SK-N-SH treated with all-trans-retinoic acid at 6 μM for 48 hours (cell line): ENCODE results near the gene ATP8B3.

Experiments
- ATAC-seq: fragments of 200-7000 bp; cut with Tn5 transposase; 3 replicates; pipeline ENCODE4 v1.9.1; 2020; ENCODE audit warnings: mild to moderate bottlenecking, moderate library complexity
- ARNTL ChIP-seq: fragments of 450-650 bp; formaldehyde crosslinking; IDR thresholded peaks from 2 replicates; pipeline ENCODE4 v1.5.0; 2020; ENCODE audit warnings: low read depth, mild to moderate bottlenecking, moderate library complexity, borderline replicate concordance
- BACH2 ChIP-seq: fragments of 250-450 bp; sonication (Bioruptor Pico); IDR thresholded peaks from 2 replicates; pipeline ENCODE4 v1.9.0; 2021; ENCODE audit warnings: mild to moderate bottlenecking, borderline replicate concordance
- CSRNP3 ChIP-seq: fragments of 250-450 bp; sonication (Bioruptor Pico); IDR thresholded peaks from 2 replicates; pipeline ENCODE4 v1.5.1; 2021; ENCODE audit warnings: mild to moderate bottlenecking, moderate library complexity
- ESRRG ChIP-seq: fragments of 250-450 bp; sonication (Bioruptor Pico); IDR thresholded peaks from 2 replicates; pipeline ENCODE4 v1.6.1; 2021; ENCODE audit warnings: mild to moderate bottlenecking
- GLIS3 ChIP-seq: fragments of 250-450 bp; sonication (Bioruptor Pico); IDR thresholded peaks from 2 replicates; pipeline ENCODE4 v1.5.0; 2020; ENCODE audit warnings: mild to moderate bottlenecking, moderate library complexity
- ISL1 ChIP-seq: fragments of 250-450 bp; sonication (Bioruptor Pico); IDR thresholded peaks from 2 replicates; pipeline ENCODE4 v2.1.2; 2022; ENCODE audit warnings: mild to moderate bottlenecking, moderate library complexity
- PATZ1 ChIP-seq: fragments of 250-450 bp; sonication (Bioruptor Pico); IDR thresholded peaks from 2 replicates; pipeline ENCODE4 v1.8.0; 2020; ENCODE audit warnings: mild to moderate bottlenecking, moderate library complexity, borderline replicate concordance
- PPARA ChIP-seq: fragments of 250-450 bp; sonication (Bioruptor Pico); IDR thresholded peaks from 2 replicates; pipeline ENCODE4 v1.5.0; 2020; ENCODE audit warnings: mild to moderate bottlenecking, borderline replicate concordance
- SNAI2 ChIP-seq: fragments of 250-450 bp; sonication (Bioruptor Pico); IDR thresholded peaks from 2 replicates; pipeline ENCODE4 v1.5.0; 2020; ENCODE audit warnings: mild to moderate bottlenecking, moderate library complexity
- TOX ChIP-seq: fragments of 250-450 bp; sonication (Bioruptor Pico); IDR thresholded peaks from 2 replicates; pipeline ENCODE4 v1.8.0; 2021; ENCODE audit warnings: mild to moderate bottlenecking, moderate library complexity, borderline replicate concordance
- ZC3H10 ChIP-seq: fragments of 250-450 bp; sonication (Bioruptor Pico); IDR thresholded peaks from 2 replicates; pipeline ENCODE4 v1.5.1; 2021; ENCODE audit warnings: mild to moderate bottlenecking, moderate library complexity
- ZNF565 ChIP-seq: fragments of 450-650 bp; formaldehyde crosslinking; conservative IDR thresholded peaks from 2 replicates; pipeline ENCODE4 v1.5.0; 2020; ENCODE audit warnings: low read depth, mild to moderate bottlenecking, moderate library complexity
- ZNF70 ChIP-seq: fragments of 450-650 bp; formaldehyde crosslinking; IDR thresholded peaks from 2 replicates; pipeline ENCODE4 v1.5.0; 2020; ENCODE audit warnings: mild to moderate bottlenecking, moderate library complexity
- TF ChIP-seq, protein P1 (sequence below): fragments of 250-450 bp; sonication (Bioruptor Pico); IDR thresholded peaks from 2 replicates; pipeline ENCODE4 v1.8.0; 2021; ENCODE audit warnings: low read depth, mild to moderate bottlenecking, moderate library complexity, borderline replicate concordance
- TF ChIP-seq, protein P2 (sequence below): fragments of 250-450 bp; sonication (Bioruptor Pico); IDR thresholded peaks from 2 replicates; pipeline ENCODE4 v1.5.0; 2020; ENCODE audit warnings: mild to moderate bottlenecking, moderate library complexity

Gene ATP8B3

DNA sequence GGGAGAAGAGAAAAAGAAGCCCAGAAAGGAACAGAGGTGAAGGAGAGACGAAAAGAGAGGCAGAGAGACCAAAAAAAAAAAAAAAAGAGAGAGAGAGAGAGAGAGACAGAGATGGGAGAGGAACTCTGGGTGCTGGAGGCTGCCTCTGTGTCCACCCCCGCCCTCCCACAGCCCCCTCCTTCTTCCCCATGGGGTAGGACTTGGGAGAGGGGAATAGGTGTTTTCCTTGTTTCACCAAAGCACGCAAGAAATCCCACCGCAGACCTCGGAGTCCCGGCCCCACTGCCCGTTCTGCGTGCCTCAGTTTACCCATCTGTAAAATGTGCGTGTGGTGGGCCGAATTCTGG lies 53.9 kb downstream of the ATP8B3 start:
- TF ChIP-seq PATZ1 (CRISPR knock-in tag) (no peak), SNAI2 (no peak), PPARA (CRISPR knock-in tag) (no peak), ZNF70 (CRISPR knock-in tag) (no peak), GLIS3 (CRISPR knock-in tag) (no peak), ISL1 (CRISPR knock-in tag) (no peak), TOX (CRISPR knock-in tag) (no peak), ARNTL (CRISPR knock-in tag) (no peak)
- TF ChIP-seq, protein P1, sequence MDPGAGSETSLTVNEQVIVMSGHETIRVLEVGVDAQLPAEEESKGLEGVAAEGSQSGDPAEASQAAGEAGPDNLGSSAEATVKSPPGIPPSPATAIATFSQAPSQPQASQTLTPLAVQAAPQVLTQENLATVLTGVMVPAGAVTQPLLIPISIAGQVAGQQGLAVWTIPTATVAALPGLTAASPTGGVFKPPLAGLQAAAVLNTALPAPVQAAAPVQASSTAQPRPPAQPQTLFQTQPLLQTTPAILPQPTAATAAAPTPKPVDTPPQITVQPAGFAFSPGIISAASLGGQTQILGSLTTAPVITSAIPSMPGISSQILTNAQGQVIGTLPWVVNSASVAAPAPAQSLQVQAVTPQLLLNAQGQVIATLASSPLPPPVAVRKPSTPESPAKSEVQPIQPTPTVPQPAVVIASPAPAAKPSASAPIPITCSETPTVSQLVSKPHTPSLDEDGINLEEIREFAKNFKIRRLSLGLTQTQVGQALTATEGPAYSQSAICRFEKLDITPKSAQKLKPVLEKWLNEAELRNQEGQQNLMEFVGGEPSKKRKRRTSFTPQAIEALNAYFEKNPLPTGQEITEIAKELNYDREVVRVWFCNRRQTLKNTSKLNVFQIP: no peak
- no peak for ATAC-seq

DNA sequence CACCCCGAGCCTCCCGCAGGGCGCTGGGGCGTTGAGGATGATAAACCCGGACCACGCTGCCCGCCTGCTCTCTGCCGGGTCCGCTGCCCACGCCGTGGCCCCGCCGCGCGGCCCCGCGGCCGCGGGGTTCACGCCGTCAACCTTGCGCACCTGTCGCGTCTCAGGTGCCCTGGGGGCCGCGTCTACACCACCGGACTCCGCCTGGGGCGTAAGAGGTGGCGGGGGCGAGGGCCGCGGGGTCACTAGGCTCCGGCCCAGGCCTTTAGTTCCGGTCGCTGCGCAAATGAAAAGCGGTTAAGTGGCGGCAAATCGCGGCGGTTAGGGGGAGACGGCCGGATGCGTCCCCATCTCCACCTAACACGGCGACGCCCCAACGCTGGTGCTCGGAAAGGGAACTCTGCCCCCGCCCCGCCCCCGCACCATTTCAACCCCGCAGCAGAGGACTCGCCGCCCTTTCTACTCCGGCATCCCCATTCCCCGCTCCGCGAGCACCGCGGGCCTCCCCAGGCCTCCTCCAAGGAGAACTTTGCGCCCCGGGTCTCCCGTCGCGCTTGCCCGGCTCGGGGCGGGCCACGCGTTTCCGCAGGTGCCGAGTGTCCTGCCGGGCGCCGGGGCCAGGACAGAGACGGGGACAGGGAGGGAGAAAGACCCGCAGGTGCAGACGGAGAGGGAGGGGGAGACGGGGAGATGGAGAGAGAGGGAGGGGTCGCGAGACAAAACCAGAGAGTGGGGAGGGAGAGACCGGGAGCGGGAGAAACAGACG lies 54.4 kb downstream of the ATP8B3 start:
- ATAC-seq: no peak
- TF ChIP-seq SNAI2: no peak
- TF ChIP-seq, protein P1: no peak
- TF ChIP-seq ARNTL (CRISPR knock-in tag): no peak

- TF ChIP-seq PATZ1 (CRISPR knock-in tag): no peak
- TF ChIP-seq CSRNP3 (CRISPR knock-in tag): no peak
- TF ChIP-seq, all 23 proteins: peak for 0
- no peak for ATAC-seq
These were observed 55.2 kb downstream of the ATP8B3 start for GRCh38 chr19:1756705-1757465.

GRCh38 chr19:1756264-1756663 lies 55.8 kb downstream of the ATP8B3 start:
- ATAC-seq: no peak
- TF ChIP-seq ESRRG (CRISPR knock-in tag): no peak
- no peak for TF ChIP-seq ZNF565 (CRISPR knock-in tag)

GRCh38 chr19:1755467-1756171 lies 56.5 kb downstream of the ATP8B3 start:
- no peak for ATAC-seq
- TF ChIP-seq ESRRG (CRISPR knock-in tag) (no peak), ZC3H10 (CRISPR knock-in tag) (no peak), BACH2 (CRISPR knock-in tag) (no peak), TOX (CRISPR knock-in tag) (no peak), SNAI2 (no peak)
- TF ChIP-seq, protein P1: no peak
- TF ChIP-seq, protein P2, sequence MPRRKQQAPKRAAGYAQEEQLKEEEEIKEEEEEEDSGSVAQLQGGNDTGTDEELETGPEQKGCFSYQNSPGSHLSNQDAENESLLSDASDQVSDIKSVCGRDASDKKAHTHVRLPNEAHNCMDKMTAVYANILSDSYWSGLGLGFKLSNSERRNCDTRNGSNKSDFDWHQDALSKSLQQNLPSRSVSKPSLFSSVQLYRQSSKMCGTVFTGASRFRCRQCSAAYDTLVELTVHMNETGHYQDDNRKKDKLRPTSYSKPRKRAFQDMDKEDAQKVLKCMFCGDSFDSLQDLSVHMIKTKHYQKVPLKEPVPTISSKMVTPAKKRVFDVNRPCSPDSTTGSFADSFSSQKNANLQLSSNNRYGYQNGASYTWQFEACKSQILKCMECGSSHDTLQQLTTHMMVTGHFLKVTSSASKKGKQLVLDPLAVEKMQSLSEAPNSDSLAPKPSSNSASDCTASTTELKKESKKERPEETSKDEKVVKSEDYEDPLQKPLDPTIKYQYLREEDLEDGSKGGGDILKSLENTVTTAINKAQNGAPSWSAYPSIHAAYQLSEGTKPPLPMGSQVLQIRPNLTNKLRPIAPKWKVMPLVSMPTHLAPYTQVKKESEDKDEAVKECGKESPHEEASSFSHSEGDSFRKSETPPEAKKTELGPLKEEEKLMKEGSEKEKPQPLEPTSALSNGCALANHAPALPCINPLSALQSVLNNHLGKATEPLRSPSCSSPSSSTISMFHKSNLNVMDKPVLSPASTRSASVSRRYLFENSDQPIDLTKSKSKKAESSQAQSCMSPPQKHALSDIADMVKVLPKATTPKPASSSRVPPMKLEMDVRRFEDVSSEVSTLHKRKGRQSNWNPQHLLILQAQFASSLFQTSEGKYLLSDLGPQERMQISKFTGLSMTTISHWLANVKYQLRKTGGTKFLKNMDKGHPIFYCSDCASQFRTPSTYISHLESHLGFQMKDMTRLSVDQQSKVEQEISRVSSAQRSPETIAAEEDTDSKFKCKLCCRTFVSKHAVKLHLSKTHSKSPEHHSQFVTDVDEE: no peak
